Activated naive CD4-positive, alpha-beta T cell treated with anti-CD3 and anti-CD28 coated beads, Interleukin-2, amount 10 ng/mL, durations not matched to agents 7 days and 5 days (primary cell): ENCODE measurements around the gene CDK5RAP2.

ENCODE experiments used
- CTCF ChIA-PET: fragments of 350-600 bp; sonication (Branson Sonifier 250); formaldehyde crosslinking; loops from one replicate; lab custom pipeline; 2021; ENCODE audit warnings: antibody characterized with exemption; lab: Charles Lee
- DNase-seq: peaks from one replicate; pipeline ENCODE4 v3.0.0-alpha.2; 2020
- H3K27ac Mint-ChIP-seq: one replicate; pipeline ENCODE4 v1.8.0; 2021; ENCODE audit warnings: mild to moderate bottlenecking, moderate library complexity, mixed read lengths
- H3K27me3 Mint-ChIP-seq: one replicate; pipeline ENCODE4 v1.8.0; 2021; ENCODE audit warnings: mild to moderate bottlenecking, mixed read lengths
- H3K36me3 Mint-ChIP-seq: one replicate; pipeline ENCODE4 v1.8.0; 2021; ENCODE audit warnings: mixed read lengths
- H3K4me1 Mint-ChIP-seq: one replicate; pipeline ENCODE4 v1.8.0; 2021; ENCODE audit warnings: mixed read lengths
- H3K4me3 Mint-ChIP-seq: one replicate; pipeline ENCODE4 v1.8.0; 2021; ENCODE audit warnings: mild to moderate bottlenecking, moderate library complexity, mixed read lengths
- H3K9me3 Mint-ChIP-seq: one replicate; pipeline ENCODE4 v1.8.0; 2021; ENCODE audit warnings: mixed read lengths

The CDK5RAP2 gene

DNA sequence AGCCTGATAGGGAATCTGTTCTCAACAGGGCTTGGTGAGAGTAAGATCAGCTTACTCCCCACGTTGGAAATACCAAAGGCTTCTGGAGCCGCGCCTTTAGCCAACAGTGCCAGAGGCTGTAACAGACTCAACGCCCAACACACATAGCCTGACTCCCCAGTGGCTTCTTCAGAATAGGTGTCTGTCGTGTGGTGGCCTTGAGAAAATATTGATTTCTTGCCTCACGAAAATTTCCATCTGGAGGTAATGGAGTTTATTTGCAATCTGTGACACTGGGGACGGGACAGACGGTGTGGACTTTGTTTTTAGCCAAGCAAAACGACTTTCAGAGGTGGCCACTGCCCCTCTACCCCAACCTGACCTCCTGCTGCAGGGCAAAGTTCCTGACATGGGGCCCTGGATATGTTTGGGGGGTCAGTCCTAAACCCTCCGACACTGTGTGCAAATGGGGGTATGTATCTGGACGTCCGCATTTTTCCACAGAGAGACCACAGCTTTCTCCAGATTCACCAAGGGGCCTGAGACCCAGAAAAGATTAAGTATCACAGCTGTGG lies 189.3 kb downstream of the CDK5RAP2 start:
- H3K4me1 Mint-ChIP-seq, result peaks cover 20% of the 10 kb centered on the region
- H3K27ac Mint-ChIP-seq, result no peak overlapping the region
- no peaks in the 10 kb centered on the region for H3K27me3 Mint-ChIP-seq
- CTCF ChIA-PET, result no interaction called here
- peaks cover 44% of the 10 kb centered on the region for H3K36me3 Mint-ChIP-seq
- DNase-seq, result no peak
- H3K4me3 Mint-ChIP-seq, result no peak overlapping the region
- no peaks in the 10 kb centered on the region for H3K9me3 Mint-ChIP-seq

DNA sequence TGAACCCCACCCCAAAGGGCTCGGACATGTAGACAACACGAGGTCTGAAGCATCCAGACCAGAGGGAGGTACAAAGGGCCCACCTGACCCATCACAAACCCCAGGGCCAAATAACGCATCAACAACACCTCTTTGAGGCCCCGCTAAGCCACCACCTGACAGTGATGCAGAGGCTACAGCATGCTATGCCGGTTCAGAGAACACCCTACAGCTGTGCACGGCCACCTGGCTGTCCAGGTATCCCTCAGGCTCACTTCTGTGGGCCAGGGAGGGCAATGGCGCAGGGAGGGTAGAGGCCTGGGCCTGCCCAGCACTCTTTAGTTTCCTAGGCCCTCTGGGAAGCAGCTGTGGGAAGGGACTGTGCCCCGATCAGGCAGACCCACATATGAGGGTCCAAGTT lies 190.1 kb downstream of the CDK5RAP2 start:
- H3K36me3 Mint-ChIP-seq, result peaks cover 43% of the 10 kb centered on the region
- no peaks in the 10 kb centered on the region for H3K9me3 Mint-ChIP-seq
- H3K4me1 Mint-ChIP-seq, result peaks cover 14% of the 10 kb centered on the region
- H3K4me3 Mint-ChIP-seq, result no peak overlapping the region
- CTCF ChIA-PET, result no interaction called here
- no peak overlapping the region for H3K27ac Mint-ChIP-seq
- DNase-seq, result no peak
- H3K27me3 Mint-ChIP-seq, result no peaks in the 10 kb centered on the region

DNA sequence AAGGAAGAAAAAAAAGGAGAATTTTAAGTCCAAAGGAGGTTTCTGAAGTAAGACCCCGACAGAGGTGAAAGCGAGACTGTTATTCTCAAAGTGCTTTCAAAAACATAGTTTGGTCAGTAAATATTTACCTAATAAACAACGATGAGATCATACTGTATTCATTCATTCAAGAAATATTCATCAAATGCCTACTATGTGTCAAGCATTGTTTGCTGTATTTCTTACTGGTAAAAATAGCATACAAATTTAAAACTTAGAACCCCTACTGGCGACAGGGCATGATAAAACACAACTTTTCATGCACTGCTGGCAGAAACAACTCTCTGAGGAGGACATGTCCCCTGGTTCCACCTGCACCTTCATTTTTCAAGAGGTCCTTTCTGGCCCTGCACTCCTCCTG lies 190.7 kb downstream of the CDK5RAP2 start:
- peaks cover 38% of the 10 kb centered on the region for H3K36me3 Mint-ChIP-seq
- no peak overlapping the region for H3K4me3 Mint-ChIP-seq
- CTCF ChIA-PET, result no interaction called here
- H3K9me3 Mint-ChIP-seq, result no peaks in the 10 kb centered on the region
- peaks cover 8% of the 10 kb centered on the region for H3K4me1 Mint-ChIP-seq
- no peaks in the 10 kb centered on the region for H3K27me3 Mint-ChIP-seq
- H3K27ac Mint-ChIP-seq, result peak overlapping the region; percentile 14
- no peak for DNase-seq

DNA sequence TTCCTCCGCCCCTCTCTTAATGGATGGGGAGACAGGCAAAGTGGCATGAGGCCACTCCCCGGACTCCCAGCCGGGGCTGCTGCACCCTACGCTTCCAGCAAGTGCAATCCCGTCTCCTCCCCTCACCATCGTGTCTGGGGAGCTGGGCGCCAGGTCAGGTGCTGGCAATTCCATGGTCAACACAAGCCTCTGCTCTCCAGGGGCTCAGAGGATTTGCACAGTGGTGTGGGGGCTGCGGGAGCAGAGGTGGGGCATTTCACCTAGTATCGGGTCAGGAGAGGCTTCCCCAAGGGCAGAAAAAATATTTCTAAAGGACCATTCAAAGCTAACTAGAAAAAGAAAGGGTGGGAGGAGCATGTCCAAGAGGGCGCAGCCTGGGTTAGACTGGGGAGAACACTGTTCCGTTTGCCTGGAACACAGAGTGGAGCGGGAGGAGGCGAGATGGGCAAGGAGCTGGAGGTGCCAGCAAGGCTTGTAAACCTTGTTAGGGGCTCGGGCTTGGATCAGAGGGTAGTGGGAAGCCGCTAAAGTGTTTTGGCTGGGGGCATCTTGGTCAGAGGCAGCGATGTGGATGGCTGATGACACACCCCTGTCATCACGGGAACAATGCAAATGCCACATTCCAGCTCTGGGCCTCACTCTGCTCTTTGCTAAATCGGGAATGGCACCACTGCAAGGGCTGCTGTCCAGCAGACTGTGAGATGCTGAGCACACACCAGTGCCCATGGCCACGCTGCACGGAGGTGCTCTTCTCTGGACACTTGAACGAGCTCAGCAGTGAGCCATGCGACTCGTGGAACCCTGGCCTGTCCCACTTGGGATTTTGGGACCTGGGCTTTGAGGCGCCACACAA lies 191.7 kb downstream of the CDK5RAP2 start:
- CTCF ChIA-PET, result no interaction called here
- H3K27me3 Mint-ChIP-seq, result no peaks in the 10 kb centered on the region

DNA sequence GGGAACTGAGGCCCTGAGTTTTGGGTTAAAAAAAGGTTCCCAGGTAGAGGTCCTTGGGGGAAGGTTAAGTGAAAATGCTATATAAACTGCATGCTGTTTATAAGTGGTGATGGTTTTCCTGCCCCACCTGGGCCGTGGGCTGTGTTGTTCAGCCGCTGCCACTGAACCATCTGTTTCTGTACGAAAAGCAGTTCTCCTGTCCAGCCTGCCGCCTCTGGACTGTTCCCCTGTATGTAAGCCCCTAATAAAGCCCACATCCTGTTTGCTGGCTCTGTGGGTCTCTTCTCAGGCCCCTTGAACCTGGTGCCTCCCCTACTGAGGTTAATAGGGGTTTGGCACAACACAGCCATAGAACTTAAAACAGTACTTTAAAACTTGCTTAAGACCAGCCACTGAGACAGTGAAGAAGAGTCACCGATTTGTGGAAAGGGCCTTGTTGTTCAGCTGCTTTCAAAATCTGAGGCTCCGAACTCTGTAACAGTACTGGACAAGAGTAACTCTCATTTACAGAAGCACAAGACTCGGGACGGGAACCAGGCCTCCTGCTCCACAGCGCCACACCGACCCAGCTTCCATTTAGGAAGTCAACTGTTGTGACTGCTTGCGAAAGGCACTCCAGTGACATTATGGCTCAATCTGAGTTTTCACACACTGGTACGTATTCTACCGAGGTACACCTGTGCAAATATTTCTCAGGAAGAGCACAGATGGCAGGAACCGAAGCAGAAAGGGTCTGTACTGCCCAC lies 192.5 kb downstream of the CDK5RAP2 start:
- H3K9me3 Mint-ChIP-seq, result no peaks in the 10 kb centered on the region
- H3K4me3 Mint-ChIP-seq, result no peak overlapping the region
- H3K27me3 Mint-ChIP-seq, result no peaks in the 10 kb centered on the region
- H3K4me1 Mint-ChIP-seq, result no peaks in the 10 kb centered on the region
- CTCF ChIA-PET, result no interaction called here
- no peak for DNase-seq
- no peak overlapping the region for H3K27ac Mint-ChIP-seq
- H3K36me3 Mint-ChIP-seq, result peaks cover 21% of the 10 kb centered on the region

More for the DNA sequence above, 191.7 kb downstream of the CDK5RAP2 start:
- no peak overlapping the region for H3K4me3 Mint-ChIP-seq
- DNase-seq, result no peak
- H3K36me3 Mint-ChIP-seq, result peaks cover 29% of the 10 kb centered on the region
- H3K4me1 Mint-ChIP-seq, result no peaks in the 10 kb centered on the region
- no peaks in the 10 kb centered on the region for H3K9me3 Mint-ChIP-seq
- no peak overlapping the region for H3K27ac Mint-ChIP-seq

DNA sequence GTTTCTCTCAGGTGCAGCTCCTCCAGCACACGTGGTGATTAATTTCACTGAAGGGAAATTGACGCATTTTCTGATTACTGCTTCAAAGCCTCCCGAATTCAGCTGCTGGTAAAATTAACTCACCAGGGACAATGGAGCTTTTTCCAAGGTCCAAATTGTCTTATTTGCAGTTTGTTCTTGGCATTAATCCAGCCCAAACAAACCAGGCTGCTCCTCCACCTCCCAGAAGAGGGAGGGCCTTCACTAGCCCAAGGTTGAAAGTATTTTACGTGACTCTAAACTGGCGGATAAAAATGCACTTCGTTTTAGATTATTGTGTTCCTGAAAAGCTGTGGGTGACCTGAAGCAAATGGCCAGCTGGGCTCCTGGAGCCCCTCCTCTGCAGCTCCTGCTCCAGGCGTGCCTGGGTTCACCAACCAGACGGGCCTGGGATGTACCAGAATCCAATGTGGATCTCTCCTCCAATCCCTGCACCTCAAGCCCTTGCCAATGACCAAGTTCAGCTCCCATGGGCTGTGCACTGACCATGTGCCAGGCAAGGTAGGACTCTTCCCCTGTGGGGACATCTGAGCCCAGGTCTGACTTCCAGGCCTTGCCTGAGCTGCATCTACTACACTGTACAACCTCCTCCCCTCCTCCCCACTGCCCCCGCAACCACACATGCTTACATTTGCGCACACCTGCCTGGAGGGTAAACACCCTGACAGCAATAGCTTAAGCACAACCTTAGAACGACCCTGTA lies 193.4 kb downstream of the CDK5RAP2 start:
- no peaks in the 10 kb centered on the region for H3K27me3 Mint-ChIP-seq
- H3K4me1 Mint-ChIP-seq, result no peaks in the 10 kb centered on the region
- CTCF ChIA-PET, result no interaction called here
- H3K36me3 Mint-ChIP-seq, result peaks cover 15% of the 10 kb centered on the region
- no peak for DNase-seq
- H3K4me3 Mint-ChIP-seq, result no peak overlapping the region
- H3K9me3 Mint-ChIP-seq, result no peaks in the 10 kb centered on the region
- no peak overlapping the region for H3K27ac Mint-ChIP-seq

DNA sequence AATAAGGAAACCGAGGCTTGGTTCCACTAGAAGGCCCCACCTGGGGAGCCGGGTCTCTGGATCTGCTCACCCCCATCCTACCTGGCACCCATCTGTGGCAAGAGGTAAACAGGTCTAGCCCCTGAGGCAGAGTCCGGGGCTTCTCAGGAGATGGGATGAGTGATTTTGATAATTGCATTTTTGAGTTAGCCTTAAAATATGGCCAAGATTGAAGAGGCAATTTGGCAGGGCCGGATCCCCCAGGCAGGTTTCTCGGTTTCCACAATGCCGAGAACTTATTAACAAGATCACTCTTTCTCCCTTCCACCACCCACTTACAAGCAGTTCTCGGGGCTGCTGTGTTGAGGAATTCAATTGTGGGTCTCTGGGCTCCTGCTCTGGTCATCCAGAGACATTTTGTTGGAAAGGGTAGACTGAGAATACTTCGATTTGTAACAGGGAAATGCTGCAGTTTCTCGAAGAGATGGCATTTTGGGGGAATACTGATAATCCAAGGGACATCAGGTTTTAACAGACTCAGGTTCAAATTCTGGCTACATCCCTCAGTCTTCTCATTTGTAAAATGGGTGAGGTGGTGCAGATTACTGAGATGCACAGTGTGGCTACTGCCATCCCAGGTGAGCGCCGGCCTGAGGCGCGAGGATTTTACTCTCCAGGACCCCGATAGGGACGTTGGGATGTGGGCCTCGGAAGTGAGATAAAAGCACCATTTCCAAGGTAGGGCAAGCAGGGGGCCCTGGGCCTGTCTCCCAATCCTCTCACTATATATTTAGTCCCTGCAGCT lies 194.2 kb downstream of the CDK5RAP2 start:
- Mint-ChIP-seq H3K36me3 (peaks cover 10% of the 10 kb centered on the region), H3K4me3 (no peak overlapping the region), H3K27me3 (no peaks in the 10 kb centered on the region), H3K9me3 (no peaks in the 10 kb centered on the region), H3K27ac (no peak overlapping the region), H3K4me1 (no peaks in the 10 kb centered on the region)
- DNase-seq, result no peak
- CTCF ChIA-PET, result no interaction called here

DNA sequence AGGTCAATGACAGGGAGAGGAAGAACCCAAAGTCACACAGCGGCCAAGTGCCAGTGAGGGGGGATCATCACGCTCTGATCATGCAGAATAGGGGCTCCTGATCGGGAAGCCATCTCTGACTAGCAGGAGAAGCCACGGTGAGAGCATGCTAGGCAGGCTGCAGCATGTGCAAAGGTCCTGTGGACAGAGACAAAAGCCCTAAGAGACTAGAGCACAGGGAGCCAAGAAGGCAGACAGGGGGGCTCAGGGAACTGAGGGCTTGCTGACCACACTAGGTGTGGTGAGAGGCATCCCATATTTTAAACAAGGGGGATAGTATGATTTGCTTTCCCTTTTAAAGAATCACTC lies 195.1 kb downstream of the CDK5RAP2 start:
- H3K9me3 Mint-ChIP-seq, result no peaks in the 10 kb centered on the region
- H3K4me3 Mint-ChIP-seq, result no peak overlapping the region
- H3K4me1 Mint-ChIP-seq, result no peaks in the 10 kb centered on the region
- H3K27me3 Mint-ChIP-seq, result no peaks in the 10 kb centered on the region
- no peak for DNase-seq
- no peak overlapping the region for H3K27ac Mint-ChIP-seq
- CTCF ChIA-PET, result no interaction called here
- H3K36me3 Mint-ChIP-seq, result peaks cover 8% of the 10 kb centered on the region

DNA sequence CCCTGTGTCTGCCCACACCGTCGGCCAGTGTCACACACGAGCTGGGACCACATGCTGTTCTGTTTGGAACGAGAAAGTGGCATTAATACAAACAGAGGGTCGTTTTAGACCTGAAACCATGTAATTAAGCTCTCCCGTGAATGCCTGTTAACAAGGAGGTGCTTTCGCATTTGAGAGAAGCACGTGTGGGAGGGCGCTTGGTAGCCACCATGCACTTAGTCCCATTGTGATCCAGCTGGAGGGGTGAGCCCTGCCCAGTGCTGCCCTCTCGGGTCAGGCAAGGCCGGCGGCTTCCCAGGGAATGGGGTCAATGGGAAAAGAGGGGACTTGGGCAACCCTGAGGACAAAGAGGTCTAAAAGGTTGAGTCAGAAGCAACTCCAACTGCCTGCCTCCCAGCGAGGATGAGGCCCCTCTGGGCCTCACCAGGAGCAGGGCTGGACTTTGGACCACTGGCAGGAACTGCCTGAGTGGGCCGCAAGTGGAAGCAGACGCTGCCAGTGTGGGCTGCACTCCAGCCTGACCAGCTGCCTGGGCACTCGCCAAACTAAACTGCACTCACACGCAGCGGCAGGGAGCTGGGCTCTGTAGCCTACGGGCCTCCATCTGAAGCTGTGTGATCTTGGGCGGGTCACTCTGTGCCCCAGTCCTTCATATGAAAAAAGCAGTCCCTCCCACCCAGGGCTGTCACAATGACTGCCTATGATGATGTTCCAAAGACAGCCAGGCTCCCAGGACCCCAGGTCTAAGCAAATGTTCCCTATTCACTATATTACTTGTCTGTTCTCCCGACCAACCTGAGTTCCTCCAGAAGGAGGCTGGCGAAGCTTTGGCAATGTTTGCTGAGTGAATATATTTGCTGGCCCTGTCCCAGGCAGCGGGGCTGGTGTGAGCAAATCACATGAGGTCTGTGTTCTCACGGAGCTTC lies 195.7 kb downstream of the CDK5RAP2 start:
- no peak for DNase-seq
- CTCF ChIA-PET, result no interaction called here

DNA sequence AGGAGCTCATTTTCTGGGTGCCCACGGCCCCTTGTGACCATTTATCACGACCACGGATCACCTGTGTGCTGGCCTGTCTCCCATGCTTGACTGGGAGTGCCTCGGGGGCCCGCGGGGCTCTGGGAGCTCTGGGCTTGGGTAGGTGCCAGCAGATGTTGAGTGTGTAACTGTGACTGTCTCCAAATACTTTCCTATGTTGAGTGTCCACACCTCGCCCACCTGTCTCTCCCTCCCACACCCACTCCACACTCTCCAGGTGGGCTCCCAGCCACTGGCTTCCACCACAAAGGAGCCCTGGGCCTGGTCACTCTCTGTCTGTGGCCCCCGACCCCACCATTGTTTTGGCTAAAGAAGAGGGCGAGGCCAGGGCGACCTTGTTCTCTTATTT lies 196.4 kb downstream of the CDK5RAP2 start:
- Mint-ChIP-seq H3K4me3 (no peak overlapping the region), H3K4me1 (no peaks in the 10 kb centered on the region), H3K9me3 (peaks cover 6% of the 10 kb centered on the region), H3K27me3 (no peaks in the 10 kb centered on the region), H3K36me3 (peaks cover 4% of the 10 kb centered on the region), H3K27ac (no peak overlapping the region)
- DNase-seq, result no peak
- CTCF ChIA-PET, result no interaction called here

More for the DNA sequence above, 195.7 kb downstream of the CDK5RAP2 start:
- H3K4me3 Mint-ChIP-seq, result no peak overlapping the region
- peaks cover under 1% of the 10 kb centered on the region for H3K9me3 Mint-ChIP-seq
- H3K36me3 Mint-ChIP-seq, result peaks cover 5% of the 10 kb centered on the region
- H3K27ac Mint-ChIP-seq, result no peak overlapping the region
- no peaks in the 10 kb centered on the region for H3K4me1 Mint-ChIP-seq
- H3K27me3 Mint-ChIP-seq, result no peaks in the 10 kb centered on the region

DNA sequence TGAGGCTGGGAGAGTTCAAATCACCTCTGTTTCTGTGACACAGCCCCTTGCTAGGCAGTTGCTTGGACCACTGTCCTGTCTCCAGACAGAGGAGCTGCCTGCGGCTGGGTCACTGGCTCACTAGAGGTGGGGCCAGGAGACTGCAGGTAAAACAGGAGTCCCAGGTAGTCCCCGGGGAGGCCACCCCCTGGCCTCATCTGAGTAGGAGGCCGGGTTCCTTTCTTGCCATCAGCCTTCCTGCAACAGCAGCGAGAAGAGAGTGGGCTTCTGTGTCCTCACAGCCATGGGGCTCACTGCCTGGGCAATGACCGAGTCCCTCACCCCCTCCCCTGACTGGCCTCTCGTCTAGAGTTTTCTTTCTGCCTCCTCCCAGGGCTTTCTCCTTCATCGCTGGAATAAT lies 197.5 kb downstream of the CDK5RAP2 start:
- no peak for DNase-seq
- H3K9me3 Mint-ChIP-seq, result peaks cover 6% of the 10 kb centered on the region
- no peaks in the 10 kb centered on the region for H3K4me1 Mint-ChIP-seq
- no peaks in the 10 kb centered on the region for H3K36me3 Mint-ChIP-seq
- H3K27me3 Mint-ChIP-seq, result no peaks in the 10 kb centered on the region
- no peak overlapping the region for H3K4me3 Mint-ChIP-seq
- H3K27ac Mint-ChIP-seq, result no peak overlapping the region
- CTCF ChIA-PET, result no interaction called here

DNA sequence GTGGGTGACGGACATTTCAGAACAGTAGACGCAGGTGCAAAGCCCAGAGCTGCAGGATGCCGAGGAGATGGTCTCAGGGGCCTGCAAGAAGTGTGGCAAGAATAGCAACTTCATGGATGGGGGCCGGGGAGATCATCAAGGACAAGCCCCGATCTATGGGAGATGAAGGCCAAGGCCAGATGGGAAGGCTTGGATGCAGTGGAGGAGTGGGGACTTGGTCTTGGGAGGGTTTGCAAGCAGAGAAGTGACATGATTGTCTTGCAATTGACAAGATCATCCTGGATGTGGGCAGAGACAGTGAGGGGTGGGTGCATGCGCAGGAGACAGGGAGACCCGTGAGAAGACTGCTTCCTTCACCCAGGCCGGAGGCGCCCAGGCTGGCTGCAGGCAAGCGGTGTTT lies 198.1 kb downstream of the CDK5RAP2 start:
- no peaks in the 10 kb centered on the region for H3K27me3 Mint-ChIP-seq
- CTCF ChIA-PET, result no interaction called here

DNA sequence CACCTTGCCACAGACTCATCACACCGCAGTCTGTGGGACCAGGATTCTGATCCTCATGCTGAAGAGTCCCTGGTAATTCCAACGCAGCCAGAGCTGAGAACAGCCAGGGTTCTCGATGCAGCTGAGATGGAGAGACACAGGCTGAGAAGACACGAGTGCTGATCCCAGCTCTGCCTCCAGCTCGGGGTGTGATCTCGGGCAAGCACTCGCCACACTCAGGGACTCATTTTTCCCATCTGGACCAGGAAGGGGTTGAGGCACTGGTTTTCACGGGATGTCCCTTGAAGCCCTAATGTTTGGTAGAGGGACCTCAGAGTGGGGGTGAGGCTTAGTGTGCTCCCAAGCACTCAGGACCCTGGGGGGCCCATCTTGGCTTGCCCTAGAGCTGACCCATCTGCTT lies 200.4 kb downstream of the CDK5RAP2 start:
- H3K36me3 Mint-ChIP-seq, result no peaks in the 10 kb centered on the region
- no peak for DNase-seq
- H3K4me3 Mint-ChIP-seq, result no peak overlapping the region
- H3K4me1 Mint-ChIP-seq, result no peaks in the 10 kb centered on the region
- no peaks in the 10 kb centered on the region for H3K27me3 Mint-ChIP-seq
- H3K9me3 Mint-ChIP-seq, result peaks cover 12% of the 10 kb centered on the region
- no peak overlapping the region for H3K27ac Mint-ChIP-seq
- CTCF ChIA-PET, result no interaction called here

More for the DNA sequence above, 198.1 kb downstream of the CDK5RAP2 start:
- Mint-ChIP-seq H3K27ac (no peak overlapping the region), H3K4me3 (no peak overlapping the region), H3K4me1 (no peaks in the 10 kb centered on the region), H3K9me3 (peaks cover 6% of the 10 kb centered on the region), H3K36me3 (no peaks in the 10 kb centered on the region)
- DNase-seq, result no peak
